ENCODE results near the gene HNRNPD. TPM values are rescaled to one million over a fixed set of nuclear protein-coding genes. Genes with fewer than 3 reads are reported as not detected.
"Not testable (repeated sequence)": the region's sequence is repeated elsewhere in the genome, so short reads cannot be mapped to it uniquely, and the experiment has no call there.

Gene HNRNPD
- polyA plus RNA-seq, 3 donors, result 78.2 to 168 (median 118) TPM

DNA sequence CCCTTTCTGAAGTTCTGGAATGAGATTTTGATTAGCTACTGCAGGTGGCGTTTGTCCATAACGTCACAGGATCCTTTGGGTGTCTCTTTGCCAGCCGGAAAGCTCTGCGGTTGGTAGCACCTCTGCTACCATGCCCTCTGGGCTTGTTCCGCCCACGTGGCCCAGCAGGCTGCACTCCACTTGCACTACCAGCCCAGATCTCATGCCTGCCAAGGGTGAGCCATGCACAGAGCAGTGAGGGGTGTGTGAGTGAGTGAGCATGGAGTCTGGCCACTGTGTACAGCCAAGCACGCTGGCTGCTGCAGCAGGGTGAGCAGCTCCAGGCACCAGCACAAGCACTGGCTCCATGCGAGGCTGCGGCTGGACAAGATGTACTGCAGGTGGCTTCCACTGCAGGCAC is 6.6 kb upstream of the HNRNPD start:
- WGBS, 3 donors, result 91 to 94% (median 92%) methylated on average over 9 of the region's 9 CpGs
- no peak overlapping the region for H3K27ac ChIP-seq (ENCODE audit: low read depth, low read length)

DNA sequence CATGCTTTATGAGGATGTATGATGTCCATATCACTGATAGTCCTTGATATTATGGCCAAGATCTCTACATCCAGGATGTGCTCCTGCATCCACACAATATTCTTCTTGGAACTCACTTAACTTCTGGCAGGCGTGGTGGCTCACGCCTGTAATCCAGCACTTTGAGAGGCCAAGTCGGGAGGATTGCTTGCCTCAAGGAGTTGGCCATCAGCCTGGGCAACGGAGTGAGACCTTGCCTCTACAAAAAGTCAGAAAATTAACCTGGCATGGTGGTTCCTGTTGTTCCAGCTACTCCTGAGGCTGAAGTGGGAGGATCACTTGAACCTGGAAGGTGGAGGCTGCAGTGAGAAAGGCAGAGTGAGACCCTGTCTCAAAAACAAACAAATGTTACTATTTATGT is 2.3 kb upstream of the HNRNPD start:
- H3K27ac ChIP-seq (ENCODE audit: low read depth, low read length), result no peak overlapping the region
- 88 to 89% (median 88%) methylated on average over 4 of the region's 4 CpGs for WGBS, 3 donors

DNA sequence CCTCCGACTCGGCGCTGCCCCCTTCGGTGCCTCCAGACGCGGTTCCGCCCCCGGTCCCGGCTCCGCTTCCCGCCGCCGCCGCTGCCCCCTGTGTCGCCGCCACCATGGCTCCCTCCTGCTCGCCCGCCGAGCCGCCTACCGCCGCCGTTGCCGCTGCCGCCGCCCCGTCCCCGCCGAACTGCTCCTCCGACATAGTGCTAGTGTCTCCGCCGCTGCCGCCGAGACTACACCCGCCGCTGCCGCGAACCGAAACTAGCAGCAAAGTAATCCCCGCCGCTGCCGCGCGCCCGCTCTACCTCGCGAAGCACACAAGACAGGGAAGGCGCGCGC is 340 bp downstream of the HNRNPD start:
- 0 to 1% (median 1%) methylated on average over 29 to 50 of the region's 50 CpGs for WGBS, 3 donors
- peak overlapping the region; percentile 94 for H3K27ac ChIP-seq (ENCODE audit: low read depth, low read length)

DNA sequence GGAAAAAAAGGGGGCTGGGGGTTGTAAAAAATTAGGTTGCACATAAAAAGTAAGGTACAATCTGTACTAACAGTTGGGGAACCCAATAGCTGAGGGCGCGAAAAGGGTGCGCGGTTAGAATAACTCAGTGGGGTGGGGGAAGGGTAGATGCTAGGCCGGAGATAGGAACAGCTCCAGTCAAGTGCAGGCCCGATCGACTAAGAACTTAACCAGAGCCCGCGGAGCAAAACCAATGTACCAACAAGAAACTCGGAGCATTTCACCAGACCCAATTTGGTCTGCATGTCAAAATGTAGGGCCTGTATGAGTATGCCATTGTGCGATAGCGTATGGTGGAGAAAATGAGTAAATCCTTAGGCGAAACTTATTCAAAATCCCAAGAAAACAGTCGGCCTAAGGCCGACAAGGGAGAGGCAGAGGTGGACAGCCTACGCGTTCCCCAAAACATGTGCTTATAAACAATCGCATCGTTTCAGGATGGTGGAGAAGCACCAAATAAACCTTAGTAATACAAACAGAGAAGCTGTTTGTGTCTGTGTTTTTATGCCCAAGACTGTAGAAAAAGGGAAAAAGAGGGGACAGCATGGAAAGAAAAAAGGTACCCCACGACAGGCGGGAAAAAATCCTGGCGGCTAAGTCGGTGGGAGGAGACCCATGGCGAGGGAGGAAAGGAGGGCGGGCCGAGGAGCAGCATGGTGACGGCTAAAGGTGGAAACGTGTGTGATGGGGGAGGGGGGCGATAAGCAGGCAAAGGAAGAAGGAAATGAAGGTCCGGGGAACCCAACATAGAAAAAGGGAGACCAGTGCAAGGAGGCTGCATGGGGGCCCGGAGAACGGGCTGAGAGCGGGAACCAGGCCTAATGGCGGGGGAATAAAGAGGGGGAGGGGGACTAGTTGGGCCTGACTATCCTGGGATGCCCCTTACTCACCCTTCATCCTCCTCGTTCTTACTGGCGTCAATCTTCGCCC is 990 bp downstream of the HNRNPD start:
- 0 to 1% (median 0%) methylated on average over 34 to 37 of the region's 37 CpGs for WGBS, 3 donors
- peak overlapping the region; percentile 94 for H3K27ac ChIP-seq (ENCODE audit: low read depth, low read length)

DNA sequence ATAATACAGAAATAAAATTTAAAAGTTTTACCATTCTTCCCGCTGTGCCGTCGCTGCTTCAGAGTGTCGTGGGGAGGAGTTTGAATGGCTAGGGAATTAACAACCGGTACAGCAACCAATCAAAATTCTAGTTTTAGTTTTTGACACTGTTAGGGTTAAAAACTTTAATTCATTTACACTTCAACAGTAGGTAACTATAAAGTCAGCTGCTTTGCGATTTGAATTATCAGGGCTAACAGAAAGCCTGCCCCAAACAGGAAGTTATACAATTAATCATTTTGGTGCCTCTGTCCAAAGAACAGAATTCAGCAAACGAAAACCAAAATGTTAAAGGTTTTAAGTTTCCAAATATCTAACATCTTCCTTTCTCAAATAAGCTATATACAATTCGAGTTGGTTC is 2.3 kb downstream of the HNRNPD start:
- H3K27ac ChIP-seq (ENCODE audit: low read depth, low read length), result no peak overlapping the region
- 0 to 2% (median 1%) methylated on average over 8 of the region's 8 CpGs for WGBS, 3 donors

DNA sequence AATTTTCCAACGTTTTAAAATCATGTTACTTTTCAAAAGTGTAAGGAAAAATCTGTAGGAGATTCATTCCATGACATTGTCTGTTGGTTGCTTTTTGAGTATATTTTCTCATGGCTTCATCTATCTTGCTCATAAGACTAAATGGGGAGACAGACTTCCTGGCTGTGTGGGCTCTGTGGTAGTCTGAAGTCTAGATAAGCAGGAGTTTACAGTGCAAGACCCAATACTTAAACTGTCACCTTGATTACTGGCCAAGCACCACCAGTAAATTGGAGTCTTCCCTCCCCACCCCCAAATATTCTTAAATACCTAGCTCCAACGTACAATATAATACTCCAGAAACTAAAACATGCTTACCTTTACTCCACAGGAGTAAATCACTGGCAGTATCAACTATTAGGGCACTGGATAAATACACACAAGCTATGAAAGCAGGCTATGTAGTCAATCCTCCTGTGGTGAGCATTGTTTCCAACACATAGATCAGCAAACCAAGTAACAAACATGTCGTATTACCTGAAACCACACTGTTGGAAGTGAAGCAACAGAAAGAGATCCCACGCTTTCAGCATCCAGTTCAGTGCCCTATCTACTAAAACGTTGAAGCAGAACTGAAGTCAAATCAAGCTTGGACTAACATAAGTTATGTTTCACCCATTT is 6.2 kb downstream of the HNRNPD start:
- no peak overlapping the region for H3K27ac ChIP-seq (ENCODE audit: low read depth, low read length)
- 42 to 44% (median 44%) methylated on average over 5 of the region's 5 CpGs for WGBS, 3 donors

DNA sequence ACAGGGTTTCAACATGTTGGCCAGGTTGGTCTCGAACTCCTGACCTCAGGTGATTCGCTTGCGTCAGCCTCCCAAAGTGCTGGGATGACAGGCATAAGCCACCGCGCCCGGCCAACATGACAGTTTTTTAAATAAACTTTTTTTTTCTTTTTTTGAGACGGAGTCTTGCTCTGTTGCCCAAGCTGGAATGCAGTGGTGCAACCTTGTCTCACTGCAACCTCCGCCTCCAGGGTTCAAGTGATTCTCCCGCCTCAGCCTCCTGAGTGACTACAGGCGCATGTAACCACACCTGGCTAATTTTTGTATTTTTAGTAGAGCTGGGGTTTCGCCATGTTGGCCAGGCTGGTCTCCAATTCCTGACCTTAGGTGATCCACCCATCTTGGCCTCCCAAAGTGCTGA is 7.4 kb downstream of the HNRNPD start:
- H3K27ac ChIP-seq (ENCODE audit: low read depth, low read length), result not testable (repeated sequence)
- WGBS, 3 donors, result 90 to 94% (median 92%) methylated on average over 11 of the region's 11 CpGs

DNA sequence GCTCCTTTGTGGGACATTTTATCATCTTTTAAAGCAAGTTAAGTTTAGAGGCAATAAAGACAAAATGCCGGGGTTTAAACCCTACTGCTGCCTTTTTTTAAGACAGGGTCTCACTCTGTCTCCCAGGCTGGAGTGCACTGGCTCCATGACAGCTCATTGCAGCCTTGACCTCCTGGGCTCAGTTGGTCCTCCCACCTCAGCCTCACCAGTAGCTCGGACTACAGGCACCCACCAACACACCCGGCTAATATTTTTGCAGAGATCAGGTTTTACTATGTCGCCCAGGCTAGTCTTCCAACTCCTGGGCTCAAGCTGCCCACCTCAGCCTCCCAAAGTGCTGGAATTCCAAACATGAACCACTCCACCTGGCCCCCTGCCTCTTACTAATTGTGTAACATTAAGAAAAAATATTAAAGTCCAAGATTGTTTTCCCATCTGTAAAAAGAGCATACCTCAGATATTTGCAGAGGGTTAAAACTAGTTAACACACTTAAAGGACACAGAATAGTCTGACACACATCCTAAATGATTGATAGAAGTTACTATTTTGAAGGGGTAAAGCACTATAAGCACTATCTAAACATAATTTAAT is 9.8 kb downstream of the HNRNPD start:
- 68 to 74% (median 72%) methylated on average over 4 of the region's 4 CpGs for WGBS, 3 donors
- no peak overlapping the region for H3K27ac ChIP-seq (ENCODE audit: low read depth, low read length)

DNA sequence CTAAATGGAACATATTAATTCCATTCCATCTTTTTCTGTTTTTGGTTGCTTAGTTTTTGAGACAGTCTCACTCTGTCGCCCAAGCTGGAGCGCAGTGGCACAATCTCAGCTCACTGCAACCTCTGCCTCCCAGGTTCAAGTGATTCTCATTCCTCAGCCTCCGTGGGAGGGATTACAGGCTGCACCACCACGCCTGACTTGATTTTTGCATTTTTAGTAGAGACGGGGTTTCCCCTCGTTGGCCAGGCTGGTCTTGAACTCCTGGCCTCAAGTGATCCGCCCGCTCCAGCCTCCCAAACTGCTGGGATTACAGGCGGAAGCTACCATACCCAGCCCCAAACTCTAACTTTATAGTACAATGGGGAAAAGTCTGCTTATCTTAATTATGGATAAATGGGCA is 11.2 kb downstream of the HNRNPD start:
- 70 to 81% (median 74%) methylated on average over 9 of the region's 9 CpGs for WGBS, 3 donors
- H3K27ac ChIP-seq (ENCODE audit: low read depth, low read length), result no peak overlapping the region

DNA sequence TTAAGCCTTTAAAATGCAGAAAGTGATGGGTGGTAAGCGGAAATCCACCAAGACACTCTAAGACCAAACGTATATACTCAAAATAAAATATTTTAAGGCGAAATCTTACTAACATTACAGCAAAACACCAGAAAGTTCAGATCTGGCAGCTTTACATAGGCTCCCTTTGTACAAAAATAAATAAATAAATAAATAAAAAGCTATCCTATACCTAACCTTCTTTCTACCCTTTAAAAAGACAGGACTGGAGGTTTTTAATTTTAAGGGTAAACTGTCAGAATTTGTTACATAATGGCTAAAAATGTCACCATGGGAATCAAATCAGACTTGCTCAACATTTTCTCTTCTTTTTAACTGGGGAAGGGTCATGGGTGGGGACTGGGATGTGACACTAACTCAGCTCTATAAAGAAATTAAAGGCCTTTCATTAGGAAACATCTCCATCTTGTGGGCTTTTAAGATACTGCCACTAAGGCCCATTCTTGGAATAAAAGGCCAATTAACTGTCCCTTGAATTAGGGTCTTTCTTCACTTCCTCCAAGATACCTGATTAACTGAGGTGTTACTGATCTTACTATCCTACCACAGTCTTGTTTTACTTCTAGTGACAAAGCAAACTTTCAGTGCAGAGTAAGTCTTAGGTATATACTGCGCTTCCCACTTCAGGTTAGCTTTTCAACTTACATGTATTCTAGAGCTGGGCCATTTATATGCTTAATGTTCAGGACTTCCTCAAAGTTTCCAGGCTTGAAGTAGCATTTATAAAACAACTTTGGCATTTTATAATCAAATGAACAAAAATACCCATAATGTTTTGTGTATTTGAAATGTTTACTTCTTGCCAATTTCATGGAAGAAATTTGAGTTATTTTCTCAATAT is 13.3 kb downstream of the HNRNPD start:
- 89 to 94% (median 91%) methylated on average over 4 of the region's 4 CpGs for WGBS, 3 donors
- no peak overlapping the region for H3K27ac ChIP-seq (ENCODE audit: low read depth, low read length)

DNA sequence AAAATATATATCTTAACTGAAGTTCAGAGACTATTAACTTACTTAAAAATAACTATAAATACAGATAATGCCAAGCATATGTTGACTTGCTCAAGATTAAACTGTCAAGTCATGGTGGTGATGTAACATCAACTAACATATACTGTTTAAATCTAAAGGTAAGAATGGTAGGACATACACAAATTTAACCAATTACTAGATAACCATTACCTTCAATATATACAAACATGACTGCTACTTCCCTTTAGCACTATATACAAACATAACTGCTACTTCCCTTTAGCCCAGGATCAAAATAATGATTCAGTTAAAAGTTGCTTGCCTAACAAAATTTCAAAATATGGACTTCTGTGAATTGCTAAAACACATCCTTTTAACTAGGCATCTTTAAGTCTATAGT is 14.9 kb downstream of the HNRNPD start:
- no peak overlapping the region for H3K27ac ChIP-seq (ENCODE audit: low read depth, low read length)

DNA sequence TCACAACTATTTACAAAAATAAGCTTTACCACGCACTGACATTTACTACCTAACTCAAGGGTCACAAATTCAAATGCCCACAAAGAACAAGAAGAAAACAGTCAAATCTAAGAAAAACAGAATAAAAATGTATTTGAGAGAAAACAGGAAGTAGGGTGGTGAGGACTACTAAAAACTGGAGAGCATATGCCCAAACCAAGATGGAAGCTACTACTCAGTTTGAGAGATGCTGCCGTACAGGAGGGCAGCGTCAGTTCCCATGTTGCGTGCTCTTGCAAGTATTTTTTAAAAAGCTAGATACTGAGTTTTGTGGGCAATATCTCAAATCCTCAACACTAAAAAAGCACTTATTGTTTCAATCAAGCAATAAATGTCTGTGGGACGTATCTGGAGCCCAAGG is 16.2 kb downstream of the HNRNPD start:
- H3K27ac ChIP-seq (ENCODE audit: low read depth, low read length), result no peak overlapping the region
- 83 to 95% (median 94%) methylated on average over 5 of the region's 5 CpGs for WGBS, 3 donors

DNA sequence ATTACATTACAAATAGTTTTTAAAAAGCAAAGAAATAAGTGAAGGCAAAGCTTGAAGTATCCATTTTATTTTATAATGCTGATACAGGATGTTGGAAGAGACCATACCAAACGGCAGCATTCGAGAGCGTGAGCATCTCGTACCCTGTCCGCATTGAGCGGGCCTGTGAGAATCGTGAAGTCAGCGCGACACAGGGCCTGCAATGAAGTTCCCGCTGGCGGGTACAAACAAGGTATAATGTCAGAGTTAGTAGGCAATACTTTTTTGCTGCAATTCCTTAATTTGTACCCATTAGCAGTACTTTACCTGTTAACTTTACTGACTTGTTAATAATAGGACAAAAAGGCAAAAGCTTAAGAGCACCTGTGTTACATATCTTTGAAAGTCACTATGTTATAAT is 19.0 kb downstream of the HNRNPD start:
- 95 to 96% (median 96%) methylated on average over 11 of the region's 11 CpGs for WGBS, 3 donors
- H3K27ac ChIP-seq (ENCODE audit: low read depth, low read length), result no peak overlapping the region

DNA sequence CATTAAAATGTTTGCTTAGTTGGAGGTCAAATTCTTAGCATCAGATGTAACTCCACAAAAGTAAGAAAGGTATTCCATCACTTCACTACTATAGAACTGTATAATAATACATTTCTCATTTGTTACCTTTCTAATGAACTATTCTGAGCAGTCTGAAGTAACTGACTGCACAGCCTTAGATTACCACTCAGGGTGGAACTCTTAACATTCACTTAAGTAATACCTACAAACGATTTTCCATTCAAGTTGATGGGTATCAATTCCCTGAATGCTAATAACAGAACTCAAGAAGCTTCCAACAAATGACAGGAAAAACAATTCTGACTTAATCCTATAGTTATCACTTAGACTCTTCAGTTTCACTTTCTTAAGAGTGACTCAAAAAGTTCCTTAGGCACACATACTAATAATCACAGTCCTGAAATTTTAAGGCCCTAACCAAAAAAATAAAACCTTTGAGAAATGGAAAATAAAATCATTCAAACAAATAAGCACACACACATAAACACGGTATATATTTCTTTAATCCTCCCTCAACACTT is 20.9 kb downstream of the HNRNPD start:
- H3K27ac ChIP-seq (ENCODE audit: low read depth, low read length), result no peak overlapping the region
- 57 to 62% (median 58%) methylated on average over 2 of the region's 2 CpGs for whole genome bisulfite sequencing, 3 donors

DNA sequence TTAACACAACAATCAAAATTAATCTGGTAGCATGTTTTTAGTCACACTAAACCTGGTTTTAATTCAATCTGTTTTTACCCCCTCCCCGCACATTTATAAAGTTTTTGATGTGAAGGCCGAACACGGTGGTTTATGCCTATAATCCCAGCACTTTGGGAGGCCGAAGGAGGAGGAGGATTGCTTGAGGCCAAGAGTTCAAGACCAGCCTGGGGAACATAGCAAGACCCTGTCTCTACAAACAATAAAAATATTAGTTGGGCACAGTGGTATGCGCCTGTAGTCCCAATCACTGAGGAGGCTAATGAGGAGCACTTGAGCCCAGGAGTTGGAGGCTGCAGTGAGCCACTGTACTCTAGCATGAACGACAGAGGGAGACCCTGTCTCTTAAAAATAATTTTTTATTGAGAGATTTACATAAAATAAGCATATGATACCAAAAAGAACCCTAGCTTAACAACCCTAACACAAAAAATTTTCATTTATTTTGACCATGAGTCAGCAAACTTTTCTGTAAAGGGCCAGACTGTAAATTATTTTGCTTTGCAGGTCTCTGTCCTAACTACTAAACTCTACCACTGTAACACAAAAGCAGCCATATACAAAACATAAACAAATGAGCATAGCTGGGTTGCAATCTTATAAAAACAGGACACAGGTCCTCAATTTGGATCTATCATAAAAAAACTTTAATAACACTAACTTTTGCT is 21.5 kb downstream of the HNRNPD start:
- H3K27ac ChIP-seq (ENCODE audit: low read depth, low read length), result no peak overlapping the region
- WGBS, 3 donors, result 93 to 95% (median 94%) methylated on average over 6 of the region's 6 CpGs

DNA sequence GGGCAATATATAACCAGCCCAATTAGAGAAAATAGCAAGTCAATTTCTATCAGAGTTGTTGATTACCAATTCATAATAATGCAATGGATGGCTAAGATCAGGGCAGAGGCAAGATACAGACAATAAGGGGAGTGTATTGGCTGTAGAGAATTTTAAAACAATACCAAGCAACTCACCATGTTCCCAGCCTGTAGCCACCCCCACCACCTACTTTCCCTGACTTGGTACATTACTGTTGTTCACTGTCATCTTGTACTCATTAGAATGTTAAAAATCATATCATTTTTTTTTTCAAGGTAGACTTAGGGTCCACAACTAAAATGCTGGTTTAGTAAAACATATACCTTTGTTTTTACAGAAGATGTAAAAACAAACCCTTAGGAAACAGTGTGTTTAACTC is 27.7 kb downstream of the HNRNPD start:
- H3K27ac ChIP-seq (ENCODE audit: low read depth, low read length), result no peak overlapping the region

DNA sequence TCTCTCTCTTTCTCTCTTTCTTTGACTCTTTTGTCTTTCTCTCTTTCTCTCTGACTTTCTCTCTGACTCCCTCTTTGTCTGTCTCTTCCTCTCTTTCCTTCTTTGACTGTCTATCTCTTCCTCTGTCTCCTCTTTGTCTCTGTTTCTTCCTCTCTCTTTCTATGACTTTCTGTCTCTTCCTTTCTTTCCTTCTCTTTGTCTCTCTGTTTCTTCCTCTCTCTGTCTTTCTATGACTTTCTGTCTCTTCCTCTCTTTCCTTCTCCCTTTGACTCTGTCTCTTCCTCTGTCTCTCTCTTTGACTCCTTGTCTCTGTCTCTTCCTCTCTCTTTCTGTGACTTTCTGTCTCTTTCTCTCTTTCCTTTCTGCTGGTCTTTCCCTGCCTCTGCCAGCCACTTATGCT is 38.7 kb downstream of the HNRNPD start:
- no peak overlapping the region for H3K27ac ChIP-seq (ENCODE audit: low read depth, low read length)

DNA sequence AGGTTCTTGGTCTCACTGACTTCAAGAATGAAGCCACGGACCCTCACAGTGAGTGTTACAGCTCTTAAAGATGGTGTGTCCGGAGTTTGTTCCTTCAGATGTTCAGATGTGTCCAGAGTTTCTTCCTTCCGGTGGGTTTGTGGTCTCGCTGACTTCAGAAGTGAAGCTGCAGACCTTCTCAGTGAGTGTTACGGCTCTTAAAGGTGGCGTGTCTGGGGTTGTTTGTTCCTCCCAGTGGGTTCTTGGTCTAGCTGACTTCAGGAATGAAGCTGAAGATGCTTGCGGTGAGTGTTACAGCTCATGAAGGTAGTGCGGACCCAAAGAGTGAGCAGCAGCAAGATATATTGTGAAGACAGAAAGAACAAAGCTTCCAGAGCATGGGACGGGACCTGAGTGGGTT is 40.1 kb downstream of the HNRNPD start:
- H3K27ac ChIP-seq (ENCODE audit: low read depth, low read length), result not testable (repeated sequence)
- WGBS, 3 donors, result 92 to 94% (median 93%) methylated on average over 9 of the region's 9 CpGs

Measured in adipose tissue (tissue), 3 donors.